GM21723 (cell line): Measurements from ENCODE around the gene CENPF.

Experiments used
- ATAC-seq: cut with Tn5 transposase; IDR thresholded peaks from one replicate; pipeline ENCODE4 v1.9.1; 2021; ENCODE audit warnings: mild to moderate bottlenecking, moderate library complexity; ENCODE audit not compliant: unreplicated experiment

The CENPF gene

GRCh38 chr1:214700437-214700836, 97.4 kb downstream of the CENPF start:
- ATAC-seq = no peak

GRCh38 chr1:214702556-214702955, 99.6 kb downstream of the CENPF start:
- no peak for ATAC-seq

GRCh38 chr1:214707306-214708087, 104.5 kb downstream of the CENPF start:
- no peak for ATAC-seq

- ATAC-seq = no peak
Measured at GRCh38 chr1:214708321-214708955, 105.4 kb downstream of the CENPF start.

GRCh38 chr1:214709241-214709640, 106.2 kb downstream of the CENPF start:
- no peak for ATAC-seq

- no peak for ATAC-seq
Measured at GRCh38 chr1:214712737-214713136, 109.7 kb downstream of the CENPF start.
